ENCODE measurements around the gene LPAR1. TPM values are rescaled to one million over a fixed set of nuclear protein-coding genes. Genes with fewer than 3 reads are reported as not detected.

LPAR1 gene
- total RNA-seq, 2 donors from 2014 or later = 20.2 to 48.2 TPM

GRCh38 chr9:111030492-111030891, 7.8 kb downstream of the LPAR1 start:
- Histone ChIP-seq H3K4me3 (no peak overlapping the region), H3K27ac (no peak overlapping the region), H3K9me3 (no peaks in the 10 kb centered on the region), H3K4me1 (no peaks in the 10 kb centered on the region), H3K36me3 (no peaks in the 10 kb centered on the region), H3K27me3 (no peaks in the 10 kb centered on the region)
- DNase-seq (ENCODE audit: low spot score) = no peak
- no peak for TF ChIP-seq CTCF (IDR thresholded peaks at IDR 0.05)

GRCh38 chr9:111029260-111029659, 9.0 kb downstream of the LPAR1 start:
- no peak overlapping the region for H3K27ac ChIP-seq
- TF ChIP-seq CTCF (IDR thresholded peaks at IDR 0.05) = no peak
- H3K36me3 ChIP-seq = no peaks in the 10 kb centered on the region
- H3K4me1 ChIP-seq = no peaks in the 10 kb centered on the region
- no peak for DNase-seq (ENCODE audit: low spot score)
- no peaks in the 10 kb centered on the region for H3K9me3 ChIP-seq
- H3K4me3 ChIP-seq = no peak overlapping the region
- no peaks in the 10 kb centered on the region for H3K27me3 ChIP-seq

- H3K36me3 ChIP-seq = no peaks in the 10 kb centered on the region
- TF ChIP-seq CTCF (IDR thresholded peaks at IDR 0.05) = no peak
- no peak overlapping the region for H3K27ac ChIP-seq
- DNase-seq (ENCODE audit: low spot score) = no peak
- no peaks in the 10 kb centered on the region for H3K9me3 ChIP-seq
- H3K4me3 ChIP-seq = no peak overlapping the region
- no peaks in the 10 kb centered on the region for H3K4me1 ChIP-seq
- H3K27me3 ChIP-seq = no peaks in the 10 kb centered on the region
These were observed 10.5 kb downstream of the LPAR1 start for GRCh38 chr9:111027798-111028197.

- Histone ChIP-seq H3K27ac (no peak overlapping the region), H3K4me1 (no peaks in the 10 kb centered on the region), H3K9me3 (no peaks in the 10 kb centered on the region), H3K27me3 (no peaks in the 10 kb centered on the region), H3K36me3 (no peaks in the 10 kb centered on the region), H3K4me3 (no peak overlapping the region)
- TF ChIP-seq CTCF (IDR thresholded peaks at IDR 0.05) = no peak
- DNase-seq (ENCODE audit: low spot score) = no peak
These were observed 15.1 kb downstream of the LPAR1 start for GRCh38 chr9:111023128-111023527.

- Histone ChIP-seq H3K27me3 (no peaks in the 10 kb centered on the region), H3K27ac (no peak overlapping the region), H3K36me3 (no peaks in the 10 kb centered on the region), H3K4me3 (no peak overlapping the region), H3K9me3 (no peaks in the 10 kb centered on the region), H3K4me1 (no peaks in the 10 kb centered on the region)
- TF ChIP-seq CTCF (IDR thresholded peaks at IDR 0.05) = no peak
- no peak for DNase-seq (ENCODE audit: low spot score)
These were observed 17.7 kb downstream of the LPAR1 start for GRCh38 chr9:111020594-111020993.

GRCh38 chr9:111016426-111017045, 21.7 kb downstream of the LPAR1 start:
- Histone ChIP-seq H3K36me3 (no peaks in the 10 kb centered on the region), H3K27ac (no peak overlapping the region), H3K4me3 (no peak overlapping the region), H3K9me3 (no peaks in the 10 kb centered on the region), H3K27me3 (no peaks in the 10 kb centered on the region), H3K4me1 (no peaks in the 10 kb centered on the region)
- no peak for DNase-seq (ENCODE audit: low spot score)
- no peak for TF ChIP-seq CTCF (IDR thresholded peaks at IDR 0.05)
